ENCODE measurements around the gene SLC25A41. TPM values are rescaled to one million over a fixed set of nuclear protein-coding genes. Genes with fewer than 3 reads are reported as not detected.
A peak's percentile ranks its signal among the peaks of the same experiment; 100 is the strongest.

The SLC25A41 gene
- total RNA-seq, 1 experiment from 2014 or later = not detected

DNA sequence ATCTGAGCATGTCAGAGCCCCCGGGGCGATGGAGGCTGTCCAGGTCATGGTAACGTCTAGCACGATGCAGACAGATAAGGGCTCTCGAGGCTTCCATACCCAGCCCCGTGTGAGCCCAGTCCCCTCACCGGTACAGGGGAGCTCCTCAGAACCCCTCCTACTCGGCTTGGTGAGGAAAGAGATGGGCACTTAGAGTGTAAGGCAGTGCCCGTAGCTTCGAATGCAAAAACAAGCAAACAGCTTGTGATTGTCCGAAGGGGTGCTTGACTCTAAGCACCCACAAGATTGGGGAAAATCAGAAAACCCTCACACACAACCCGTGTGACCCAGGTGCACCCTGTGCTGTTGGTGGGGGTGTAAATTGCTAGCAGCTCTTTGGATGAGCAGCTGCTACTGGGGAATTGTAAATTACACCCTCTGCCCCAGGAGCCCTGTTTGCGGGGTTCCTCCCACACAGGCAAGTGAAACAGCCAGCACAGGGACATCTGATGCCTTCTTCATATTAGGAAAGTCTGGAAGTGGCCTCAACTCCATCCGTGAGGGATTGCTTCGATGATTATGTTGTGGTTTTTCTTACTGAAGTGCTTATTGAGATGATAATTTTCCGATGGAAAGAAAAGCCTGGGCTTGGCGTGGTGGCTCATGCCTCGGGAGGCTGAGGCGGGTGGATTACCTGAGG, 56.9 kb downstream of the SLC25A41 start:
- TF ChIP-seq, protein P1, sequence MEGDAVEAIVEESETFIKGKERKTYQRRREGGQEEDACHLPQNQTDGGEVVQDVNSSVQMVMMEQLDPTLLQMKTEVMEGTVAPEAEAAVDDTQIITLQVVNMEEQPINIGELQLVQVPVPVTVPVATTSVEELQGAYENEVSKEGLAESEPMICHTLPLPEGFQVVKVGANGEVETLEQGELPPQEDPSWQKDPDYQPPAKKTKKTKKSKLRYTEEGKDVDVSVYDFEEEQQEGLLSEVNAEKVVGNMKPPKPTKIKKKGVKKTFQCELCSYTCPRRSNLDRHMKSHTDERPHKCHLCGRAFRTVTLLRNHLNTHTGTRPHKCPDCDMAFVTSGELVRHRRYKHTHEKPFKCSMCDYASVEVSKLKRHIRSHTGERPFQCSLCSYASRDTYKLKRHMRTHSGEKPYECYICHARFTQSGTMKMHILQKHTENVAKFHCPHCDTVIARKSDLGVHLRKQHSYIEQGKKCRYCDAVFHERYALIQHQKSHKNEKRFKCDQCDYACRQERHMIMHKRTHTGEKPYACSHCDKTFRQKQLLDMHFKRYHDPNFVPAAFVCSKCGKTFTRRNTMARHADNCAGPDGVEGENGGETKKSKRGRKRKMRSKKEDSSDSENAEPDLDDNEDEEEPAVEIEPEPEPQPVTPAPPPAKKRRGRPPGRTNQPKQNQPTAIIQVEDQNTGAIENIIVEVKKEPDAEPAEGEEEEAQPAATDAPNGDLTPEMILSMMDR (IDR thresholded peaks at IDR 0.05; ENCODE audit: unreplicated experiment) = no peak
- intact Hi-C loops (cut with micrococcal nuclease) = no loop called here
- H3K4me1 Mint-ChIP-seq (ENCODE audit: insufficient read depth, unreplicated experiment) = peaks cover 11% of the 10 kb centered on the region
- ChIA-PET CTCF (no interaction called here), POLR2A (no interaction called here)
- H3K27me3 Mint-ChIP-seq (ENCODE audit: insufficient read depth, unreplicated experiment) = no peaks in the 10 kb centered on the region
- peaks cover 37% of the 10 kb centered on the region for H3K36me3 Mint-ChIP-seq (ENCODE audit: insufficient read depth, unreplicated experiment)
- no peaks in the 10 kb centered on the region for H3K9me3 Mint-ChIP-seq (ENCODE audit: unreplicated experiment)
- H3K27ac Mint-ChIP-seq (ENCODE audit: low read depth, unreplicated experiment) = no peak overlapping the region
- BruUV-seq (replicated peaks) = no TSS peak
- no peak overlapping the region for H3K4me3 Mint-ChIP-seq (ENCODE audit: unreplicated experiment)
- DNase-seq (ENCODE audit: unreplicated experiment) = no peak

Small RNAs within 50 kb of the gene (microRNA-seq; reads per million reads assigned to microRNA genes)
- 114 reads per million, percentile 73 among the genes with 10 or more reads in this experiment for gene MIR3940
- gene MIR6790 = not detected
- 0.93 reads per million for gene MIR6885

Other genes starting within 250 kb of the SLC25A41 start
- gene MLLT1, start 153.8 kb downstream of the SLC25A41 start, total RNA-seq (2022) = 53.9 and 59.0 TPM in 2 replicates
- gene ACER1, start 100.2 kb downstream of the SLC25A41 start, total RNA-seq (2022) = not detected in 2 replicates
- 132 and 142 TPM in 2 replicates for gene CLPP, start 72.2 kb downstream of the SLC25A41 start, total RNA-seq (2022)
- 49.9 and 51.5 TPM in 2 replicates for gene ALKBH7, start 61.0 kb downstream of the SLC25A41 start, total RNA-seq (2022)
- 1.1 and 1.9 TPM in 2 replicates for gene PSPN, start 57.8 kb downstream of the SLC25A41 start, total RNA-seq (2022)
- 65.6 and 84.8 TPM in 2 replicates for gene GTF2F1, start 40.6 kb downstream of the SLC25A41 start, total RNA-seq (2022)
- gene KHSRP, start 9.0 kb downstream of the SLC25A41 start, total RNA-seq (2022) = 269 and 278 TPM in 2 replicates
- 14.5 and 21.3 TPM in 2 replicates for gene SLC25A23, start 26.0 kb upstream of the SLC25A41 start, total RNA-seq (2022)
- gene CRB3, start 30.5 kb upstream of the SLC25A41 start, total RNA-seq (2022) = 13.6 and 15.6 TPM in 2 replicates
- gene DENND1C, start 48.0 kb upstream of the SLC25A41 start, total RNA-seq (2022) = not detected in 2 replicates
- gene TUBB4A, start 68.5 kb upstream of the SLC25A41 start, total RNA-seq (2022) = not detected in 2 replicates
- 6.2 and 6.9 TPM in 2 replicates for gene TNFSF9, start 97.3 kb upstream of the SLC25A41 start, total RNA-seq (2022)
- gene CD70, start 157.4 kb upstream of the SLC25A41 start, total RNA-seq (2022) = 13.4 and 14.7 TPM in 2 replicates
- gene TNFSF14, start 236.4 kb upstream of the SLC25A41 start, total RNA-seq (2022) = 12.1 and 12.2 TPM in 2 replicates

Measured in MCF 10A (cell line).